Heart right ventricle (tissue), 16 donors: ENCODE data around the gene SEMA4G. TPM values are rescaled to one million over a fixed set of nuclear protein-coding genes. Genes with fewer than 3 reads are reported as not detected.

Source experiments
- ATAC-seq, 8 donors: fragments of 200-7000 bp; cut with Tn5 transposase; one replicate each; pipeline ENCODE4 v1.9.1; 2020; ENCODE audit warnings: mild to moderate bottlenecking in 8 of 8, moderate library complexity in 8 of 8, moderate number of reproducible peaks in 1 of 8
- DNase-seq, 2 donors: peaks; one replicate each; pipeline ENCODE4 v3.0.0-alpha.2; 2020
- H3K27ac ChIP-seq, 10 donors: fragments of 200-600 bp; sonication (generic) in 2 of 10; one replicate each; pipeline versions ENCODE4 v1.5.0 to v1.8.0; 2020 to 2022; ENCODE audit warnings: mild to moderate bottlenecking in 3 of 10
- H3K27me3 ChIP-seq, 7 donors: fragments of 200-600 bp; one replicate each; pipeline ENCODE4 v1.8.0; 2021 to 2022; ENCODE audit warnings: mild to moderate bottlenecking in 2 of 7
- H3K36me3 ChIP-seq, 9 donors: fragments of 200-600 bp; sonication (generic) in 1 of 9; one replicate each; pipeline versions ENCODE4 v1.5.0 to v1.8.0; 2020 to 2022; ENCODE audit warnings: mild to moderate bottlenecking in 2 of 9
- H3K4me1 ChIP-seq, 9 donors: fragments of 200-600 bp; sonication (generic) in 1 of 9; one replicate each; pipeline versions ENCODE4 v1.5.0 to v1.8.0; 2020 to 2022; ENCODE audit warnings: mild to moderate bottlenecking in 4 of 9
- H3K4me3 ChIP-seq, 10 donors: fragments of 200-600 bp; sonication (generic) in 2 of 10; one replicate each; pipeline versions ENCODE4 v1.5.0 to v1.8.0; 2020 to 2022; ENCODE audit warnings: mild to moderate bottlenecking in 7 of 10, moderate library complexity in 2 of 10
- H3K9me3 ChIP-seq, 11 donors: fragments of 200-600 bp in 10 of 11; sonication (generic) in 2 of 11; one replicate each; pipeline versions ENCODE4 v1.5.0 to v1.8.0; 2013 to 2022; ENCODE audit warnings: mild to moderate bottlenecking in 2 of 11, control low read depth in 1 of 11, moderate library complexity in 1 of 11
- CTCF ChIP-seq, 9 donors: fragments of 200-600 bp; sonication (generic) in 2 of 9; IDR thresholded peaks; one replicate each; pipeline versions ENCODE4 v1.5.0 to v1.8.0; 2021 to 2022; ENCODE audit warnings: antibody characterized with exemption in 9 of 9, mild to moderate bottlenecking in 5 of 9, moderate library complexity in 1 of 9
- WGBS, 2 donors: extraction: QIAGEN DNeasy Blood & Tissue Kit; methylation state at CpG; one replicate each; pipeline ENCODE4 v1.1.7; 2013; ENCODE audit warnings: inconsistent platforms in 1 of 2; 5-methylcytosine and 5-hydroxymethylcytosine counted together
- intact Hi-C, 10 donors: fragments of 100-400 bp; cut with DNase I; formaldehyde crosslinking; loops; one replicate each; pipeline versions ENCODE4 v1.11.1 to v1.14.2; 2022
- polyA plus RNA-seq, 2 donors: library from polyadenylated mRNA; stranded (reverse); fragments of 200-250 nt; gene quantifications; one replicate each; pipeline ENCODE4 v1.2.3, GENCODE V29; 2013
- total RNA-seq, 10 donors: library from RNA; stranded (reverse); fragmentation: NEBNext Ultra II Directional in 3 of 10; extraction: Animal tissue kit (Norgen Biotek cat#: 25700) in 3 of 10; gene quantifications; one replicate each; pipeline versions ENCODE4 v1.2.1 to v1.2.4, GENCODE V29; 2021 to 2023
- donor health status: Arrhythmogenic right ventricular cardiomyopathy.
- donor health status: ischemic (EF 13 %, LVEDD 7.1; RV severe dilation, severe dysfunction).
- donor health status: healthy with polysubstance abuse.
- donor health status: DM: no; HTN: yes; CAD: no.
- donor health status: DM: no; HTN: no; CAD: no.
- donor health status: ischemic (EF 25% LVEDD 6.9; RV normal size, moderate dysfunction).
- donor health status: ischemic (EF 25% LVEDD 5.7; RV mildly dilated, moderate dysfunction).
- donor health status: healthy.
- donor health status: DM: yes; HTN: yes; CAD: no.
- donor health status: Ischemic cardiomyopathy.
- donor health status: ischemic (EF 35%, LVEDD 5.7; RV mildly dilated, moderate dysfunction).
- donor health status: nonischemic (EF 11% LVEDD 7.7; RV severe dilation, severe dysfunction).
- donor health status: DM: yes; HTN: yes; CAD: no.
- donor health status: PGD.
- donor health status: ischemic (EF 29% LVEDD 5.4; RV normal size, mild dysfunction).
- donor health status: nonischemic (EF 23%, LVEDD 6.1; RV moderate dilation, normal function).

Gene SEMA4G
- total and polyA plus RNA-seq, 12 donors, result 0.20 to 1.6 (median 0.80) TPM

- no peak overlapping the region for H3K4me3 ChIP-seq
- H3K4me1 ChIP-seq, result peaks cover 16 to 76% (median 40%) of the 10 kb centered on the region in 9 donors
- H3K9me3 ChIP-seq, result no peaks in the 10 kb centered on the region
- H3K27me3 ChIP-seq, result no peaks in the 10 kb centered on the region
- no peak for TF ChIP-seq CTCF (IDR thresholded peaks at IDR 0.05)
- 77% methylated on average over 33 of the region's 33 CpGs for WGBS, 2 donors
- DNase-seq (no peak), ATAC-seq (peak in 3 of 8 donors; percentile 6 to 25 (median 6))
- peaks cover 0 to 53% (median 40%) of the 10 kb centered on the region in 9 donors for H3K36me3 ChIP-seq
- intact Hi-C loops, result no loop called here
- H3K27ac ChIP-seq, result peak overlapping the region in 8 of 10 donors; percentile 18 to 75 (median 50)
These were observed 37.3 kb downstream of the SEMA4G start for GRCh38 chr10:101006593-101007098.

GRCh38 chr10:101007099-101007711 lies 37.9 kb downstream of the SEMA4G start:
- Histone ChIP-seq H3K36me3 (peaks cover 0 to 53% (median 40%) of the 10 kb centered on the region in 9 donors), H3K27ac (peak overlapping the region; percentile 18 to 75 (median 50)), H3K4me3 (no peak overlapping the region), H3K4me1 (peaks cover 10 to 76% (median 38%) of the 10 kb centered on the region in 9 donors), H3K9me3 (no peaks in the 10 kb centered on the region), H3K27me3 (no peaks in the 10 kb centered on the region)
- intact Hi-C loops, result no loop called here
- 52% methylated on average over 11 of the region's 11 CpGs for WGBS, 2 donors
- no peak for TF ChIP-seq CTCF (IDR thresholded peaks at IDR 0.05)
- ATAC-seq (peak in 7 of 8 donors; percentile 21 to 46 (median 35)), DNase-seq (no peak)

- Histone ChIP-seq H3K36me3 (peaks cover 0 to 45% (median 34%) of the 10 kb centered on the region in 9 donors), H3K27ac (peak overlapping the region in 8 of 10 donors; percentile 15 to 75 (median 55)), H3K9me3 (no peaks in the 10 kb centered on the region), H3K27me3 (no peaks in the 10 kb centered on the region), H3K4me1 (peaks cover 10 to 76% (median 38%) of the 10 kb centered on the region in 9 donors), H3K4me3 (no peak overlapping the region)
- DNase-seq, result no peak
- ATAC-seq, result no peak
- intact Hi-C loops, result no loop called here
- TF ChIP-seq CTCF (IDR thresholded peaks at IDR 0.05), result no peak
- 60 to 62% methylated on average over 13 of the region's 13 CpGs for WGBS, 2 donors
These were observed 38.9 kb downstream of the SEMA4G start for GRCh38 chr10:101007915-101008822.

GRCh38 chr10:101008823-101009423 lies 39.6 kb downstream of the SEMA4G start:
- ATAC-seq, result no peak
- peaks cover 12 to 76% (median 34%) of the 10 kb centered on the region in 9 donors for H3K4me1 ChIP-seq
- H3K36me3 ChIP-seq, result peaks cover 0 to 37% (median 27%) of the 10 kb centered on the region in 9 donors
- no peaks in the 10 kb centered on the region for H3K9me3 ChIP-seq
- intact Hi-C loops, result no loop called here
- TF ChIP-seq CTCF (IDR thresholded peaks at IDR 0.05), result no peak
- peak overlapping the region in 5 of 10 donors; percentile 2 to 75 (median 41) for H3K27ac ChIP-seq
- H3K27me3 ChIP-seq, result no peaks in the 10 kb centered on the region
- no peak for DNase-seq
- 83 to 89% methylated on average over 6 of the region's 6 CpGs for WGBS, 2 donors
- H3K4me3 ChIP-seq, result no peak overlapping the region
